GM23248 (cell line): ENCODE results near the gene SHROOM3. TPM values are rescaled to one million over a fixed set of nuclear protein-coding genes. Genes with fewer than 3 reads are reported as not detected.

Experiments
- DNase-seq: peaks from one replicate; pipeline ENCODE4 v3.0.0-alpha.2; 2015
- H2AFZ ChIP-seq: fragments of 200-600 bp; sonication (generic); 2 replicates; pipeline ENCODE4 v1.6.1; 2016; ENCODE audit warnings: antibody characterized with exemption
- H3F3A ChIP-seq: fragments of 200-600 bp; sonication (generic); 2 replicates; pipeline ENCODE4 v1.6.1; 2016; ENCODE audit warnings: mild to moderate bottlenecking, antibody characterized with exemption, mixed run types; ENCODE audit not compliant: insufficient read depth
- H3K27ac ChIP-seq: fragments of 200-600 bp; sonication (generic); 2 replicates; pipeline ENCODE4 v1.5.1; 2016; ENCODE audit warnings: mild to moderate bottlenecking
- H3K27me3 ChIP-seq: fragments of 200-600 bp; sonication (generic); replicated peaks from 2 replicates; pipeline ENCODE4 v1.6.1; 2016; ENCODE audit warnings: mild to moderate bottlenecking; ENCODE audit not compliant: insufficient read depth
- H3K36me3 ChIP-seq: fragments of 200-600 bp; sonication (generic); 2 replicates; pipeline ENCODE4 v1.6.1; 2016; ENCODE audit warnings: low read depth, mild to moderate bottlenecking
- H3K4me1 ChIP-seq: fragments of 200-600 bp; sonication (generic); 2 replicates; pipeline ENCODE4 v1.6.1; 2016; ENCODE audit warnings: mild to moderate bottlenecking; ENCODE audit not compliant: insufficient read depth
- H3K4me2 ChIP-seq: fragments of 200-600 bp; sonication (generic); one replicate; pipeline ENCODE4 v1.6.1; 2016; ENCODE audit warnings: mild to moderate bottlenecking; ENCODE audit not compliant: unreplicated experiment
- H3K4me3 ChIP-seq: fragments of 200-600 bp; sonication (generic); 2 replicates; pipeline ENCODE4 v1.5.1; 2016; ENCODE audit warnings: mild to moderate bottlenecking
- H3K79me2 ChIP-seq: fragments of 200-600 bp; sonication (generic); 2 replicates; pipeline ENCODE4 v1.6.1; 2016; ENCODE audit warnings: mild to moderate bottlenecking; ENCODE audit not compliant: insufficient read depth
- H3K9ac ChIP-seq: fragments of 200-600 bp; sonication (generic); 2 replicates; pipeline ENCODE4 v1.6.1; 2016; ENCODE audit warnings: mild to moderate bottlenecking
- H3K9me2 ChIP-seq: fragments of 200-600 bp; sonication (generic); 2 replicates; pipeline ENCODE4 v1.6.1; 2016; ENCODE audit warnings: mixed run types, mild to moderate bottlenecking, moderate library complexity; ENCODE audit not compliant: insufficient read depth
- H3K9me3 ChIP-seq: fragments of 200-600 bp; sonication (generic); one replicate; pipeline ENCODE4 v1.6.1; 2017; ENCODE audit warnings: low read depth
- H4K20me1 ChIP-seq: fragments of 200-600 bp; sonication (generic); 2 replicates; pipeline ENCODE4 v1.6.0; 2016; ENCODE audit not compliant: insufficient read depth
- EZH2 ChIP-seq: fragments of 200-600 bp; sonication (generic); IDR thresholded peaks from 2 replicates; pipeline ENCODE4 v1.6.1; 2018; ENCODE audit warnings: antibody characterized with exemption, mild to moderate bottlenecking; ENCODE audit not compliant: insufficient read depth, poor library complexity, severe bottlenecking
- EZH2phosphoT487 ChIP-seq: fragments of 200-600 bp; sonication (generic); IDR thresholded peaks from 2 replicates; pipeline ENCODE4 v1.6.1; 2018; ENCODE audit warnings: antibody characterized with exemption, moderate library complexity, mild to moderate bottlenecking, low read depth; ENCODE audit not compliant: insufficient read depth
- WGBS, 2 experiments: methylation state at CpG; one replicate each; pipeline ENCODE4 v1.1.6; 2015 to 2017; ENCODE audit warnings: low lambda C conversion rate in 2 of 2, low coverage in 1 of 2; ENCODE audit errors: missing lambda C conversion rate in 2 of 2; 5-methylcytosine and 5-hydroxymethylcytosine counted together
- in situ Hi-C: fragments of 300-500 bp; cut with MboI; formaldehyde crosslinking; loops from 2 replicates; pipeline ENCODE4 v1.15.0; 2020
- polyA plus RNA-seq: library from polyadenylated mRNA; unstranded; fragments of >200 nt; fragmentation: Nextera tagmentation; extraction: Ambion mirVana; gene quantifications from 2 replicates; pipeline ENCODE4 v1.2.1, GENCODE V29; 2016
- total RNA-seq: library from RNA; depleted of rRNA; stranded (reverse); fragments of >200 nt; shearing (Covaris generic); gene quantifications from 2 replicates; pipeline ENCODE4 v1.2.3, GENCODE V29; 2014

The SHROOM3 gene
- total and polyA plus RNA-seq, 2 experiments from 2014 or later = 9.7 to 44.6 TPM

DNA sequence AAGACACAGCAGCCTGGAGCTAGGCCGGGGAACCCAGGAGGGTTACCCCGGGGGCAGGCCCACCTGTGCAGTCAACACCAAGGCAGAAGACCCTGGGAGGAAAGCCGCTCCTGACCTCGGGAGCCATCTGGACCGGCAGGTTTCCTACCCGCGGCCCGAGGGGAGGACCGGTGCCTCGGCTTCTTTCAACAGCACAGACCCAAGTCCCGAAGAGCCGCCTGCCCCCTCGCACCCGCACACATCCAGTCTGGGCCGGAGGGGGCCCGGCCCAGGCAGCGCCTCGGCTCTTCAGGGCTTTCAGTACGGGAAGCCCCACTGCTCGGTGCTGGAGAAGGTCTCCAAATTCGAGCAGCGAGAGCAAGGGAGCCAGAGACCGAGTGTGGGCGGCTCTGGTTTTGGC lies 305.2 kb downstream of the SHROOM3 start:
- H3K27ac ChIP-seq = no peak overlapping the region
- H2AFZ ChIP-seq = no peak overlapping the region
- no peaks in the 10 kb centered on the region for H3K36me3 ChIP-seq
- 95 to 96% methylated on average over 20 to 24 of the region's 24 CpGs for WGBS, 2 experiments
- H3K9me3 ChIP-seq = no peaks in the 10 kb centered on the region
- in situ Hi-C loops = no loop called here
- DNase-seq = no peak
- H3K4me3 ChIP-seq = no peak overlapping the region
- H3K79me2 ChIP-seq = peaks cover 51% of the 10 kb centered on the region
- H4K20me1 ChIP-seq = no peaks in the 10 kb centered on the region
- no peak overlapping the region for H3K9ac ChIP-seq
- no peak overlapping the region for H3K4me2 ChIP-seq
- no peaks in the 10 kb centered on the region for H3K27me3 ChIP-seq
- H3F3A ChIP-seq = peaks cover 67% of the 10 kb centered on the region
- TF ChIP-seq EZH2phosphoT487 (no peak), EZH2 (no peak)
- peaks cover 68% of the 10 kb centered on the region for H3K4me1 ChIP-seq
- no peaks in the 10 kb centered on the region for H3K9me2 ChIP-seq

DNA sequence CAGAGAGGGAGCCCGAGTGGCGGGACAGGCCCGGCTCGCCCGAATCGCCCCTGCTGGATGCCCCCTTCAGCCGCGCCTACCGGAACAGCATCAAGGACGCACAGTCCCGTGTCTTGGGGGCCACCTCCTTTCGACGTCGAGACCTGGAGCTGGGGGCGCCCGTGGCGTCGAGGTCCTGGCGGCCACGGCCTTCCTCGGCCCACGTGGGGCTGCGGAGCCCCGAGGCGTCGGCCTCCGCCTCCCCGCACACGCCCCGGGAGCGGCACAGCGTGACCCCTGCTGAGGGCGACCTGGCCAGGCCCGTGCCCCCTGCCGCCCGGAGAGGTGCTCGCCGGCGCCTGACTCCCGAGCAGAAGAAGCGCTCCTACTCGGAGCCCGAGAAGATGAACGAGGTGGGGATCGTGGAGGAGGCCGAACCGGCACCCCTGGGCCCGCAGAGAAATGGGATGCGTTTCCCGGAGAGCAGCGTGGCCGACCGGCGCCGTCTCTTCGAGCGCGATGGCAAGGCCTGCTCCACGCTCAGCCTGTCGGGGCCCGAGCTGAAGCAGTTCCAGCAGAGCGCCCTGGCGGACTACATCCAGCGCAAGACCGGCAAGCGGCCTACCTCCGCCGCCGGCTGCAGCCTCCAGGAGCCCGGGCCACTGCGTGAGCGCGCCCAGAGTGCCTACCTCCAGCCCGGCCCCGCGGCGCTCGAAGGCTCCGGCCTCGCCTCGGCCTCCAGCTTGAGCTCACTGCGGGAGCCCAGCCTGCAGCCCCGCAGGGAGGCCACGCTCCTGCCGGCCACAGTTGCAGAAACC lies 306.0 kb downstream of the SHROOM3 start:
- Histone ChIP-seq H3F3A (peaks cover 73% of the 10 kb centered on the region), H3K4me1 (peaks cover 74% of the 10 kb centered on the region), H4K20me1 (no peaks in the 10 kb centered on the region), H3K4me3 (no peak overlapping the region), H3K79me2 (peaks cover 58% of the 10 kb centered on the region), H3K9ac (no peak overlapping the region), H3K9me3 (no peaks in the 10 kb centered on the region), H3K36me3 (0 out of 2 replicates have a peak, but pooled peaks cover 3% of the 10 kb centered on the region), H2AFZ (no peak overlapping the region), H3K27me3 (no peaks in the 10 kb centered on the region), H3K4me2 (no peak overlapping the region), H3K9me2 (no peaks in the 10 kb centered on the region), H3K27ac (no peak overlapping the region)
- TF ChIP-seq EZH2 (no peak), EZH2phosphoT487 (no peak)
- in situ Hi-C loops = no loop called here
- no peak for DNase-seq
- WGBS, 2 experiments = 94 to 98% methylated on average over 39 to 81 of the region's 85 CpGs

DNA sequence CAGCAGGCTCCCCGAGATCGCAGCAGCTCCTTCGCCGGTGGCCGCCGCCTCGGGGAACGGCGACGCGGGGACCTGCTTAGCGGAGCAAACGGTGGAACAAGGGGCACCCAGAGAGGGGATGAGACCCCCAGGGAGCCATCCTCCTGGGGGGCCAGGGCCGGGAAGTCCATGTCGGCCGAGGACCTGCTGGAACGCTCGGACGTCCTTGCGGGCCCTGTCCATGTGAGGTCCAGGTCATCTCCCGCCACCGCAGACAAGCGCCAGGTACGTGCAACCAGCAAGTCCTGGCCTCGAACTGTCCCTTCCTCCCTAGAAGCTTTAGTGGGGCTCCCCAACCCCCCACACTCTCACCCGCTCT lies 306.6 kb downstream of the SHROOM3 start:
- no peaks in the 10 kb centered on the region for H3K27me3 ChIP-seq
- no peaks in the 10 kb centered on the region for H3K9me2 ChIP-seq
- H3K9me3 ChIP-seq = no peaks in the 10 kb centered on the region
- peaks cover 73% of the 10 kb centered on the region for H3K4me1 ChIP-seq
- WGBS, 2 experiments = 97 to 98% methylated on average over 23 to 26 of the region's 26 CpGs
- in situ Hi-C loops = no loop called here
- H3F3A ChIP-seq = peaks cover 74% of the 10 kb centered on the region
- H4K20me1 ChIP-seq = no peaks in the 10 kb centered on the region
- H3K27ac ChIP-seq = peak overlapping the region; percentile 95; the same call in 1 of the 2 replicates
- no peak for DNase-seq
- H3K79me2 ChIP-seq = peaks cover 64% of the 10 kb centered on the region
- no peak overlapping the region for H2AFZ ChIP-seq
- H3K9ac ChIP-seq = no peak overlapping the region
- H3K4me2 ChIP-seq = peak overlapping the region; percentile 86
- TF ChIP-seq EZH2 = no peak
- TF ChIP-seq EZH2phosphoT487 = no peak
- 0 out of 2 replicates have a peak, but pooled peaks cover 6% of the 10 kb centered on the region for H3K36me3 ChIP-seq
- H3K4me3 ChIP-seq = peak overlapping the region; percentile 62

DNA sequence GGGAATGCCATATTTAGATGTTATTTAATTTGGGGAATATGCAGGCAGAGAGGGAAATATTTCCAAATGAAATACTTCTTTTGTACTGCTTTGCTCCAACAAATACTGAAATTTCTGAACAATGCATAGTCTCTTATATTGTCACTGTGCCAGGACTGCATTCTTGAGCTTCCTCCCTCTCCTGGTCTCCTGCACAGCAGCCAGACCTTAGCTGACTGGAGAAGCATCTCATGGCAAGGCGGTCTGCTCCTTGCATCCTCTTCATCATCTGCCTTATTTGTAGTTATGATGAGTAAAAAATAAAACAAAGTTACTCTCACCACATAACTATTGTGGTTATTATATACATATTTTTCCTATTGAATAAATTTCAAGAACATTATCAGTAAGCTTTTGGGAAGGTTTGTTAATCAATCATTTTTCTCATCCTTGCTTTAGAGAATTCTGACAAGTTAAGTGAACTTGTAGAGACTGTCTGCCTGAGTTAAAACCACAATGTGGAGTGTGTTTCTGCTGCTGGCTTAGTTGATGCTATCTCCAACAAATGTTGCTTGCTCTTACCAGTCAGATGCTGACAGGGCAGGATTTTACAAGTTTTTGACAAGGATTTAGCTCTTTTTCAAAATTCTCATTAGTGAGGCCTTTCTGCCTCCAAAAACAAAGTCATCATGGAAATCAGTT lies 309.4 kb downstream of the SHROOM3 start:
- in situ Hi-C loops = no loop called here
- 19 to 23% methylated on average over 1 of the region's 1 CpG for WGBS, 2 experiments
- Histone ChIP-seq H2AFZ (no peak overlapping the region), H3K9me3 (no peaks in the 10 kb centered on the region), H3F3A (peaks cover 66% of the 10 kb centered on the region), H3K27ac (peak overlapping the region; percentile 95), H3K9me2 (no peaks in the 10 kb centered on the region), H3K4me2 (peak overlapping the region; percentile 86), H4K20me1 (no peaks in the 10 kb centered on the region), H3K4me3 (peak overlapping the region; percentile 62), H3K4me1 (peaks cover 71% of the 10 kb centered on the region), H3K79me2 (peaks cover 87% of the 10 kb centered on the region), H3K36me3 (0 out of 2 replicates have a peak, but pooled peaks cover 11% of the 10 kb centered on the region), H3K9ac (peak overlapping the region; percentile 74), H3K27me3 (no peaks in the 10 kb centered on the region)
- no peak for TF ChIP-seq EZH2
- TF ChIP-seq EZH2phosphoT487 = no peak
- DNase-seq = peak; percentile 78
